OCI-LY7 (cell line): ENCODE data around the gene G6PD. TPM values are rescaled to one million over a fixed set of nuclear protein-coding genes. Genes with fewer than 3 reads are reported as not detected.

Experiments used
- BruUV-seq: library from RNA; stranded (reverse); fragments of 400-500 nt; replicated peaks from 2 replicates; lab custom pipeline; 2021; lab: Mats Ljungman, UMichigan
- CTCF ChIA-PET: fragments of 300-600 bp; sonication (Branson Sonifier 250); formaldehyde crosslinking; loops from one replicate; lab custom pipeline; 2022; ENCODE audit warnings: antibody characterized with exemption; ENCODE audit not compliant: unreplicated experiment; lab: Charles Lee
- POLR2A ChIA-PET: fragments of 300-600 bp; sonication (Branson Sonifier 250); formaldehyde crosslinking; loops from one replicate; lab custom pipeline; 2022; ENCODE audit warnings: antibody characterized with exemption; lab: Charles Lee
- DNase-seq: peaks from one replicate; pipeline ENCODE4 v3.0.0-alpha.2; 2015; ENCODE audit warnings: low spot score
- H2AFZ ChIP-seq: fragments of 200-600 bp; sonication (generic), shearing (Covaris generic); 2 replicates; pipeline ENCODE4 v1.6.1; 2014; ENCODE audit warnings: mild to moderate bottlenecking, antibody characterized with exemption, low read length, moderate library complexity
- H3K27ac ChIP-seq: fragments of 200-600 bp; sonication (generic); 2 replicates; pipeline ENCODE4 v1.5.1; 2014; ENCODE audit warnings: mixed run types, low read depth, mild to moderate bottlenecking, moderate library complexity, low read length, inconsistent platforms; ENCODE audit not compliant: poor library complexity, severe bottlenecking
- H3K36me3 ChIP-seq: fragments of 200-600 bp; sonication (generic); 2 replicates; pipeline ENCODE4 v1.6.1; 2014; ENCODE audit warnings: mild to moderate bottlenecking, antibody characterized with exemption, low read length, moderate library complexity, mixed read lengths; ENCODE audit not compliant: insufficient read depth
- H3K4me1 ChIP-seq: fragments of 200-600 bp; sonication (generic); 2 replicates; pipeline ENCODE4 v1.5.1; 2014; ENCODE audit warnings: mild to moderate bottlenecking, low read length; ENCODE audit not compliant: insufficient read depth, poor library complexity, severe bottlenecking
- H3K4me2 ChIP-seq: fragments of 200-600 bp; sonication (generic); 2 replicates; pipeline ENCODE4 v1.6.1; 2014; ENCODE audit warnings: mild to moderate bottlenecking, low read length
- H3K4me3 ChIP-seq: fragments of 200-600 bp; sonication (generic); 2 replicates; pipeline ENCODE4 v1.5.1; 2014; ENCODE audit warnings: mild to moderate bottlenecking, low read depth, low read length; ENCODE audit not compliant: poor library complexity, severe bottlenecking
- H3K79me2 ChIP-seq: fragments of 200-600 bp; sonication (generic); 2 replicates; pipeline ENCODE4 v1.6.1; 2016; ENCODE audit warnings: low read depth, mild to moderate bottlenecking, low read length, moderate library complexity, mixed read lengths; ENCODE audit not compliant: insufficient read depth
- H3K9me2 ChIP-seq: fragments of 200-600 bp; sonication (generic); 2 replicates; pipeline ENCODE4 v1.6.1; 2016; ENCODE audit warnings: mild to moderate bottlenecking, low read length, mixed read lengths; ENCODE audit not compliant: insufficient read depth
- H3K9me3 ChIP-seq: fragments of 200-600 bp; sonication (generic); 2 replicates; pipeline ENCODE4 v1.6.1; 2014; ENCODE audit warnings: mild to moderate bottlenecking, mixed run types, low read length, mixed read lengths
- H4K20me1 ChIP-seq: fragments of 200-600 bp; sonication (generic); 2 replicates; pipeline ENCODE4 v1.6.1; 2014; ENCODE audit warnings: mild to moderate bottlenecking, antibody characterized with exemption, low read length, moderate library complexity, mixed read lengths; ENCODE audit not compliant: insufficient read depth
- EZH2phosphoT487 ChIP-seq: fragments of 200-600 bp; sonication (generic); IDR thresholded peaks from 2 replicates; pipeline ENCODE4 v1.6.1; 2018; ENCODE audit warnings: low read depth, borderline replicate concordance, mild to moderate bottlenecking, mixed run types, antibody characterized with exemption, low read length, moderate library complexity, mixed read lengths
- intact Hi-C: fragments of 100-400 bp; cut with micrococcal nuclease; formaldehyde crosslinking; loops from one replicate; pipeline ENCODE4 v1.10.0; 2022; ENCODE audit not compliant: unreplicated experiment
- total RNA-seq, 2 experiments: library from RNA; depleted of rRNA in 1 of 2; stranded (reverse); fragments of >200 nt in 1 of 2; shearing (Covaris generic) in 1 of 2; gene quantifications; 2 replicates each; pipeline ENCODE4 v1.2.3, GENCODE V29; 2014 to 2022
- TF ChIP-seq, protein P1 (sequence below): fragments of 200-600 bp; sonication (generic); conservative IDR thresholded peaks from 2 replicates; pipeline ENCODE4 v1.5.1; 2014; ENCODE audit warnings: mild to moderate bottlenecking, antibody characterized with exemption, low read length, moderate library complexity, mixed read lengths

The G6PD gene
- total RNA-seq, 2 experiments from 2014 or later = 21.6 to 40.9 TPM

DNA sequence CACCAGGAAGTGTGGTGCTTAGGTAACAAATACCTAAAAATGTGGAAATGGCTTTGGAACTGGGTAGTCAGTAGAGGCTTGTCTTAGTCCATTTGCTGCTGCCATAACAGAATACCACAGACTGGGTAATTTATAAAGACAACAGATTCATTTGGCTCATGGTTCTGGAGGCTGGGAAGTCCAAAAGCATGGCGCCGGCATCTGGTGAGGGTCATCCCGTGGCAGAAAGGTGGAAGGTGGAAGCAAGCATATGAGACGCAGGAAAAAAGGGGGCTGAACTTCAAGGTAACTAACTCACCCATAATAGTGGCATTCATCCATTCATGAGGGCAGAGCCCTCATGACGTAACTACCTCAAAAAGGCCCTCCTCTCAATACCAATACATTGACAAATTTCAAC lies 37.2 kb downstream of the G6PD start:
- peaks cover 9% of the 10 kb centered on the region for H3K36me3 ChIP-seq
- intact Hi-C loops = no loop called here
- ChIA-PET POLR2A (no interaction called here), CTCF (no interaction called here)
- no peak overlapping the region for H3K27ac ChIP-seq
- no peak for DNase-seq
- no peaks in the 10 kb centered on the region for H3K4me1 ChIP-seq
- TF ChIP-seq, protein P1, sequence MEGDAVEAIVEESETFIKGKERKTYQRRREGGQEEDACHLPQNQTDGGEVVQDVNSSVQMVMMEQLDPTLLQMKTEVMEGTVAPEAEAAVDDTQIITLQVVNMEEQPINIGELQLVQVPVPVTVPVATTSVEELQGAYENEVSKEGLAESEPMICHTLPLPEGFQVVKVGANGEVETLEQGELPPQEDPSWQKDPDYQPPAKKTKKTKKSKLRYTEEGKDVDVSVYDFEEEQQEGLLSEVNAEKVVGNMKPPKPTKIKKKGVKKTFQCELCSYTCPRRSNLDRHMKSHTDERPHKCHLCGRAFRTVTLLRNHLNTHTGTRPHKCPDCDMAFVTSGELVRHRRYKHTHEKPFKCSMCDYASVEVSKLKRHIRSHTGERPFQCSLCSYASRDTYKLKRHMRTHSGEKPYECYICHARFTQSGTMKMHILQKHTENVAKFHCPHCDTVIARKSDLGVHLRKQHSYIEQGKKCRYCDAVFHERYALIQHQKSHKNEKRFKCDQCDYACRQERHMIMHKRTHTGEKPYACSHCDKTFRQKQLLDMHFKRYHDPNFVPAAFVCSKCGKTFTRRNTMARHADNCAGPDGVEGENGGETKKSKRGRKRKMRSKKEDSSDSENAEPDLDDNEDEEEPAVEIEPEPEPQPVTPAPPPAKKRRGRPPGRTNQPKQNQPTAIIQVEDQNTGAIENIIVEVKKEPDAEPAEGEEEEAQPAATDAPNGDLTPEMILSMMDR = no peak
- no peak for TF ChIP-seq EZH2phosphoT487
- H3K9me3 ChIP-seq = no peaks in the 10 kb centered on the region
- no peak overlapping the region for H3K4me3 ChIP-seq
- H2AFZ ChIP-seq = no peak overlapping the region
- H3K9me2 ChIP-seq = no peaks in the 10 kb centered on the region
- no peaks in the 10 kb centered on the region for H3K79me2 ChIP-seq
- BruUV-seq = no TSS peak
- H3K4me2 ChIP-seq = no peak overlapping the region
- no peaks in the 10 kb centered on the region for H4K20me1 ChIP-seq

DNA sequence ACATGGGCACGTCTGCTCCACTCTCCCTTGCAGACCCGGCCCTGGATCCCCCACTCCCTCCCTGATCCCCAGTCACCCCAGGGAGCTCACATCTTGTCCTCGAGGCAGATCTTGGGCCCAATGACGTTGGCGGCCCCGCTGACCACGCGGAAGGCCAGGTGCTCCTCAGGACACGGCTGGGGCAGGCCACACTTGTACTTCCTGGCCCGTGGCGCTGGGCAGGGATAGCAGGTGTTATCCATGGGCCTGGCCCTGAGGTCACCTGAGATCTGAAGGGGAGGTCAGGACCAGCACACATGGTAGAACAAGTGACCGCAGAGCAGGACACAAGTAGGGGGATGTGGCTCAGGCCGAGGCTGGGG lies 38.3 kb downstream of the G6PD start:
- Histone ChIP-seq H3K9me3 (no peaks in the 10 kb centered on the region), H3K4me3 (no peak overlapping the region), H3K4me2 (no peak overlapping the region), H2AFZ (no peak overlapping the region), H4K20me1 (no peaks in the 10 kb centered on the region), H3K27ac (no peak overlapping the region), H3K4me1 (no peaks in the 10 kb centered on the region), H3K36me3 (peaks cover 9% of the 10 kb centered on the region), H3K9me2 (no peaks in the 10 kb centered on the region), H3K79me2 (no peaks in the 10 kb centered on the region)
- intact Hi-C loops = no loop called here
- CTCF ChIA-PET = no interaction called here
- POLR2A ChIA-PET = no interaction called here
- BruUV-seq = no TSS peak
- TF ChIP-seq, protein P1 = no peak
- TF ChIP-seq EZH2phosphoT487 = no peak
- no peak for DNase-seq

DNA sequence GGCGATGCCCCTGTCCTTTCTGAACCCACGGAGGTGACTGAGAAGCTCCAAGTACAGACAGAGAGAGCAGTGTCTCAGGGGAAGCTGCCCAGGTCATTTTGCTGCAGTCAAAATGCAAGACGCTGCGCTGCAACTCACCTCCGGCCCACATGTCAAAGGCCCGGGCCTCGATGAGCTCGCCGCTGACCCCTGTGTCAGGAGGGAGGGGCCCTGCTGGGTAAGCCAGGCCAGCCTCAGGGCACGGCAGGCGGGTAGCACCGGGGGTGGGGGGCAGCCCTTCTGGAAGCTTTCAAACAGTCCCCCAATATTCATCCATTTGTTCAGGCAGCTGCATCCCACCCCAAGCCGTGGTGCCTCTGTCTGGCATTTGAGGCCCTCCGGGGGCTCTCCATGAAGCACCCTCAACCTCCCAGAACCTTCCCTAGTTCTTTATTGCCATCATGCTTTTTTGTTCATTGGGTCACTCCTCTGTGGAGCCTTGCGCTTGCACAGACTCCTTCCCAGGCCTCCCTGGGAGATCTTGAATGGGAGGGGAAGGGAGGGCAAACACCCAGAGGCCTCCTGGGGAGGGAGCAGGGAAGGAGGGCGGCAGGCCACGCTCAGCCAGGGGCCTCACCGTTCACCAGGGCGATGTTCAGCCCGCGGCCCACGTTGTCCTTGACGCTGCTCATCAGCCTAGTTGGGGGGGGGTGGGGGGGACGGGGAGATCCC lies 38.8 kb downstream of the G6PD start:
- POLR2A ChIA-PET = no interaction called here
- no peak overlapping the region for H3K4me3 ChIP-seq
- intact Hi-C loops = no loop called here
- no peaks in the 10 kb centered on the region for H3K9me3 ChIP-seq
- peaks cover 9% of the 10 kb centered on the region for H3K36me3 ChIP-seq
- no peaks in the 10 kb centered on the region for H4K20me1 ChIP-seq
- no peak overlapping the region for H3K27ac ChIP-seq
- no TSS peak for BruUV-seq
- no peak for TF ChIP-seq EZH2phosphoT487
- TF ChIP-seq, protein P1 = no peak
- H3K9me2 ChIP-seq = no peaks in the 10 kb centered on the region
- CTCF ChIA-PET = no interaction called here
- H2AFZ ChIP-seq = no peak overlapping the region
- no peaks in the 10 kb centered on the region for H3K4me1 ChIP-seq
- H3K79me2 ChIP-seq = no peaks in the 10 kb centered on the region
- H3K4me2 ChIP-seq = no peak overlapping the region
- no peak for DNase-seq
